Prostate gland (tissue), 2 donors: ENCODE data around the gene TMEM219.

Experiments
- CTCF ChIP-seq, 4 experiments: fragments of 200-600 bp in 2 of 4; fragments of 450-650 bp in 2 of 4; sonication (generic) in 2 of 4; IDR thresholded peaks; 1 replicate in 3 of 4; 2 replicates in 1 of 4; pipeline ENCODE4 v1.5.1; 2016 to 2019; ENCODE audit warnings: antibody characterized with exemption in 4 of 4, mild to moderate bottlenecking in 2 of 4, moderate library complexity in 2 of 4
- POLR2AphosphoS5 ChIP-seq: sonication (generic); formaldehyde crosslinking; IDR thresholded peaks from one replicate; pipeline ENCODE4 v1.6.1; 2017; ENCODE audit warnings: antibody characterized with exemption

DNA sequence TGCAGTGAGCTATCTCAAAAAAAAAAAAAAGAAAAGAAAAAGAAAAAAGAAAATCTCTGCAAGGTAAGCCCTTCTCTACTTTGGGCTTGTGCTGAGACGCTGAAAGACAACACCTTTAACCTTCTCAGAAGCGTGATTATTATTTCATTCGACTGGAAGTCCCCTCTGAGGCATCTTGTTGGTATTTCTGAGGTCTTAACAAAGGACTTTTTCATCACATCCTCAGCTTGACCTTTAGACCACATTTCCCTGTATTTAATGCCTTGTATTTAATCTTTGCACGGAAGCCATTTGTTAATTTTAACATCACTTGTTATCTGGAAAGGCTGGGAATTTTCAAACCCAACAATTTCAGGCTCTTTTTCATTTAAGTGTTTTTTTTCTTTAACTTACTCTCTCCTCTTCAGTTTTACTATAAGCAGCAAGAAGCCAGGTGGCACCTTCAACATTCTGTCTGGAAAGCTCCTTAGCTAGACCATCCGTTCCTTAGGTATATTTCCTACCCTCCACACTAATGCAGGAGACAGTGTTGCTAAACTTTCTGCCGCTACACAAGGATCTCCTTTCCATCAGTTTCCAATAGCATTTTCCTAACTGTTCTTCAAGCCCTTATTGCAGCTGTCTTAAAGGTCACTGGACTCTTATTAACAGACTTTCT lies 46.2 kb upstream of the TMEM219 start:
- no peak for TF ChIP-seq CTCF (IDR thresholded peaks at IDR 0.05)
- no peak for TF ChIP-seq POLR2AphosphoS5
